GM18526 (cell line): Measurements from ENCODE around the gene RGS4.

Experiments
- POLR2A ChIP-seq: IDR thresholded peaks from 3 replicates; pipeline ENCODE4 v1.6.1; 2011; ENCODE audit not compliant: insufficient read length; ENCODE audit errors: extremely low read depth

RGS4 gene

DNA sequence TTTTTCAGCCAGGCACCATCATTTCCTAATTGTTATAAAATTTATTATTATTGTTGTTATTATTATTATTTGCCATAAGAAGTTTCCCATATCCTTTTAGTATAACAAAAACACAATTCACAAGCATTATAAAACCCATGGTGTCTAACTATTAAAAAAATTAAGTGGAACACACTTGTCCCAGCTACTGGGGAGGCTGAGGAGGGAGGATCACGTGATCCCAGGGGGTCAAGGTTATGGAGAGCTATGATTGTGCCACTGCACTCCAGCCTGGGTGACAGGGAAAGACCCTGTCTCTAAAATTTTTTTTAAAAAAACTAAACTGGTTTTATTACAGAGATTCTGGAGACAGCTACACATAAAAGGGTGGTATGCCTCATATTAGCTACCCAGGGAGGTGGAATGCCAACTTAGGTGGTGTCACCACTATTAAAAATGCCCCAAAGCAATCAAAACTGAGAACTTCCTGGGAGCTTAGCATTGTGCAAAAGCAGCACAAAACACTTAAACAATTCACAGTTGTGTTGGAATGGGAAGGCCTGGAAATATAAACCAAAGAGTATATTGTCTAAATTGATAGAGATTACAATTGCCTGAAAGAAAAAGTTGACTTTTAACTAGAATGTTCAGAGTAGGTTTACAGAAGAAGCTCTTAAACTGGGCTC lies 8.7 kb upstream of the RGS4 start:
- TF ChIP-seq POLR2A: no peak

DNA sequence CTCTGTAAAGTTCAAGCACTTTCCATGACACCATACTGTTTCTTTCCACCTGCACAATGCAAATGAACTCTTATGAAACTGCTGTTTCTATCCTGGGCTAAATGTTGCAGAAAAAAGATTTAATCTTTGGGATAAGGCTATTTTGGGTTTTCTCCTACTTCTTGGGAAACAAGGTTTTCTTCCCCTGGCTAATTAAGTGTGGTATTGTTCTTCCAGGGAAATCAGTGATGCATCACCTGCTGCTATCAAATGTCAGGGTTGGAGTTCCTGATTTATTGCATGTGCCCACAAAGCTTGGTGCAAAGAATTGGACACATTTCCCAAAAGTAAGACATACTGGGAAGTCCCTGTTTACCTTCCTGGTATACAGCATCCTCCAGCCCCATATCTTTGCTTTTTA lies 6.0 kb upstream of the RGS4 start:
- no peak for TF ChIP-seq POLR2A

DNA sequence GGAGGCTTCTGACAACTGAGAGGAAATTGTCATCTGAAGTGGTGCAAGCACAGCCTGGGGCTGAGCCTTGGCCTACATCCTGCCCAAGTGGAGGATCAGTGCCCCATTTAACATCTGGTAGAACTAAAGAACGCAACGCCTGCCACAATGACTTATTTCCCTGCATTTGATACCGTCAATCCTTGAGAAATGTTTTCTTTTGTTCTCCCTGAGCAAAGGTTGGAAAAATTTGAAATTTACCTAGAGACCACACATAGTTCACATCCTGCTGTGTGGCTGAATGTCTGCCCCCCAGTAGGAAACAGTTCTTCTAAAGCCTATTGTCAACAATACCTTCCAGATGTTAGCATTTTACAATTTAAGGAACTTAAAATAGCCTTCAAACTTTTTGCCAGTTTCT lies 5.6 kb upstream of the RGS4 start:
- TF ChIP-seq POLR2A: no peak

DNA sequence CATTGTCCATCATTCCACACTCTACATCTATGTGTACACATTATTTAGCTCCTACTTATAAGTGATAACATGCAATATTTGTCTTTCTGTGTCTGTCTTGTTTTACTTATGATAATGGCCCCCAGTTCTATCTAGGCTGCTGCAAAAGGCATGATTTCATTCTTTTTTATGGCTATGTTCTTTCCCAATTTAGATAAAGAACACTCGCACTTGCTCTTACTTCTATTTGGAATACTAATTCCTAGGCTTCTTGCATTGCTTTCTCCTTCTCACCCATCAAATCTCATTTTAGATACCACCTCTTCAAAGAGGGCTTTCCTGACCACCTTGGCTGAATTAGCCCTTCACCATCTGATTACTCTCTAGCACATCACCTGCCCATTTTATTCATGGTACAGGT lies 3.0 kb upstream of the RGS4 start:
- TF ChIP-seq POLR2A: no peak

DNA sequence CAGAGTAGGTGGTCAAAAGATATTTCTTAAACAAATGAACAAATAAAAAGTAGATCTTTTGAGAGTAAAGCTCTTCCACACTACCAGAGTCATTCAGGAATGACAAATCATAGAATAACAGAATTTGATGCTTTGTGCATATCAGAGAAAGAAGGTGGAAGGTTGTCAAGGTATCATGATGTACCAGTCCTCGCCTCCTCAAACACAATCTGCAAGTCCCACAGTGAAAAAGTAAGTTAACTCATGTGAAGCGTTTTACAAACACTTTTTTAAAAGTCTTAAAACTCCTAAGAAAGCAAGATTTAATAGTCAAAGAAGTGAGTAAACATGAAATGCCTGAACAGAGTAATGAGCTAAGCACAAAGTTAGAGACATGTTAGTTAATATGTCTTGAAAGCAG lies 2.5 kb upstream of the RGS4 start:
- no peak for TF ChIP-seq POLR2A

DNA sequence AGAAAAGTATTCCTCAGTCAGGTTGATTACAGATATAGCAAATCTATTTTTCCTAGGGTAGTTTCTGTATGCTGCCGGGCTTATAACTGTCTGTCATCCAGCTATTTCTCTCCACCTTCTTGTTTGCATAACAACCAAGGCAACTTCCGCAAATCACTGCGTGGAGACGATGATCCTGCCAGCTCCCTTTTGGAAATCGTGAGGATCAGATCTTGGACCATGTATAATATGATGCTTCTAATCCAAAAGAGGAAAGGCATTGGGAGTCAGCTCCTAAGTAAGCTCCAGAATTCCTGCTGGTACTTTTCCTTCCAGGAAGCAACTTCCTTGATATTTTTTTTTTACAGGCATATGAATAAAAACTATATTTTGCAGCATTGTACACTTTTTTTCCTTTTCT lies 445 bp upstream of the RGS4 start:
- TF ChIP-seq POLR2A: no peak

DNA sequence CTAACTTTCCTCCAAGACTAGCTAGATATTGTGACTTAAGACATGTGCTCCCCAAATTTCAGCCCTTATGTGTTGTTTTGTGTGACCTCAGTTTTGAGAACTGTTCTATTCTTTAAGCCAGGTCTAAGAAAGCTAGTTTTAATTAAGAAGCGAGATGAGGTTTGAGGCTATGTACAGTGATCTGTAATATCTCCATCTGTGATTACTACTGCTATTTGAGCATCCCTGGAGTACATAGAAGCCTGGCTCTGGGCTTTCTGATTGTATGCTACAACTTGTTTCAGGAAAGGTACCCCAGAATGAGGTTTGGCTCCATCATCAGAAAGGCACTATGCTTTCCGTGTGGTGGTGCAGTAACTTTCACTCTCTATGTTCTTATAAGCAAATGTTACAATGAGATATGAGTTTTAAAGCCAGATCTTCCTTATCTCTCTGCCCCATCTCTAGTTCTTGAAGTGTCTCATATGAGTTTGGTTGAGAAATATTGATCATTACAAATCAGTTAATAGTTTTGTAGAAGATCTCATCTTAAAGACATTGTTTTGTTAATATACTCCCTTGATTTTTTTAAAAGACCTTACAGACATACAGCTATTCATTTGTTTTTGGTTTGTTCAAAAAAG lies 605 bp downstream of the RGS4 start:
- TF ChIP-seq POLR2A: no peak

DNA sequence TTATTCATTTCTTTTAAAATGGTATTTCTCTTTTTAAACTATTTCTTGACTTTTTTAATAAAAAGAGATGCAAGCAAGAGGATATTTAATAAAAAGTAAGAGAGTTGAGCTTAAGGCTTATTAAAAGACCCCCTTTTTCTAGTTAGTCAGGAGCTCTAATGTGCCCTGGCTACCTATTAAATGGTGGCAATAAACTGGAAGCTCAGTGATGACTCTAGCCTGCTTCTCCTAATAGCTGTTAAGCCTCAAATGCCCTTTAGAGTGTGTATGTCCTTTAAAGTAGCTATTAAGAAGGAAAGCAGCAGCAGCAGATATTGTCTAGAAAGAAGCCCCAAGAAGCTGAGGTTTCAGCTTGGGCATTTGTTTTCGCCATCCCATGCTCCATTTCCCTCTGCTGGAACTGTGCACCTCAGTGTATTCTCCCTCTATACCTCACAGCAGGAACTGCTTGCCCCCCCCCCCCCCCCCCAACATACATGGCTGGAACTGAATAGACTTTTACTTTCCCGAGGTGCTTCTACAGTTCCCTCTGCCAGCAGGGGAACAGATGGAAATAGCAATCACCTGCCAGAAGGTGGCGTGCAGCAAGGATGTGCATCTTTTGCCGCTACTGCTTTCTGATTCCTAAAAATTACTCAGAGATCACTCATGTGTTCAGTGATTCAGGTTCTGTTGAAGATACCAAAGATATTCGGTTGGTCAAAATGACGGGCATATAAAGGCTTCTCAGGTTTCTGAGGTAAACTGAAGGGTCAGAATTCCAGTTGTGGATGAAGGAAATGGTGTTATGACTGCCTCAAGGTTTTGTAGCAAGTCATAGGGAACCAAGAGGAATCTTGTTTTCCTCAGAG lies 2.5 kb downstream of the RGS4 start:
- no peak for TF ChIP-seq POLR2A

DNA sequence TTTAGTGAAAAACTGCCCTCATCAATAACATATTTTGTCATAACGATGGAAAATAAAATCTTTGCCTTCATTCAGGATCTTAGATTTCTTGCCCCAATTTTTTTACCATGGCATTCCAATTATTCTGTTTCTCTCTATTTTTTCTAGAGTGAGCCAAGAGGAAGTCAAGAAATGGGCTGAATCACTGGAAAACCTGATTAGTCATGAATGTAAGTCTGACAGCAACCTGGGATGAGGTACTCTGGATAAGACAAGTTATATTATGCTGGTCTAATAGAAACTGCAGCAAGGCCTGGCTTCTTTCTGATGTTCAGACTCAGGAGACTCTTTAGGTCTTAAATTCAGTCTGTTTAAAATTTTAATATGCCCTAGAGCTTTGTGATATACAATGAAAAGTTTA lies 3.5 kb downstream of the RGS4 start:
- TF ChIP-seq POLR2A: no peak

DNA sequence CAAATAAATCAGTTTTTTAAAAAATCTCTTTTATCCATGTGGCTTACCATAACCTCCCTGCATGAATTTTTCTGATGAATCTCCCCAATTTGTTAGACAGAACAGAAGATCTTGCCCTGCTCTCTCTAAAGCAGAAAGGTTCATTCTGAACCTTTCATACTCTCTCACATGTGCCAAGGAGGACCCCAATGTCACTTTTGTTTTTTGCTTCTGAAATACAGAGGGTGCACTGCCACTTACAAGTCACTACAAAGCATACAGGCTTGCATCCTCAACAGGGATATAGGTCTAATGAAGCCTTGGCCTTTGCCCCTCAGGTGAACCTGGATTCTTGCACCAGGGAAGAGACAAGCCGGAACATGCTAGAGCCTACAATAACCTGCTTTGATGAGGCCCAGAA lies 4.8 kb downstream of the RGS4 start:
- TF ChIP-seq POLR2A: no peak

DNA sequence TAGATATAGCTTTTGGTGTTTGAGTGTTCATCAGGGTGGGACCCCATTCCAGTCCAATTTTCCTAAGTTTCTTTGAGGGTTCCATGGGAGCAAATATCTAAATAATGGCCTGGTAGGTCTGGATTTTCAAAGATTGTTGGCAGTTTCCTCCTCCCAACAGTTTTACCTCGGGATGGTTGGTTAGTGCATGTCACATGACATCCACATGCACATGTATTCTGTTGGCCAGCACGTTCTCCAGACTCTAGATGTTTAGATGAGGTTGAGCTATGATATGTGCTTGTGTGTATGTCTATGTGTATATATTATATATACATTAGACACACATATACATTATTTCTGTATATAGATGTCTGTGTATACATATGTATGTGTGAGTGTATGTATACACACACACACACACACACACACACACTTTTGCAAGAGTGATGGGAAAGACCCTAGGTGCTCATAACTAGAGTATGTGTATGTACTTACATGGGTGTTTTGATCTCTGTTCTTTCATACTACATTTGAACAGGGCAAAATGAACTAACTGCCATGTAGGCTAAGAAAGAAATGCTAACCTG lies 5.6 kb downstream of the RGS4 start:
- TF ChIP-seq POLR2A: no peak

DNA sequence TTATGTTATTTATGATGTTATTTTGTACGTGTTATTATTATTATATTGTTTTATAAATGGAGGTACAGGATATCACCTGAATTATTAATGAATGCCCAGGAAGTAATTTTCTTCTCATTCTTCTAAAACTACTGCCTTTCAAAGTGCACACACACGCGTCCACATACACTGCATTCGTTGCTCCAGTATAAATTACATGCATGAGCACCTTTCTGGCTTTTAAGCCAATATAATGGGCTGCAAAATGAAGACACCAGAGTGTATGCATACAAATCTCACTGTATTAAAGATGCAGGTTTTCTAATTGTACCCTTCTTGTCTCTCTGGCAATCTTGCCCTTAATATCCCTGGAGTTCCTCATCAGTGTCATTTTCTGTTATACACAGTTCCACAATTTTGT lies 6.9 kb downstream of the RGS4 start:
- TF ChIP-seq POLR2A: no peak

DNA sequence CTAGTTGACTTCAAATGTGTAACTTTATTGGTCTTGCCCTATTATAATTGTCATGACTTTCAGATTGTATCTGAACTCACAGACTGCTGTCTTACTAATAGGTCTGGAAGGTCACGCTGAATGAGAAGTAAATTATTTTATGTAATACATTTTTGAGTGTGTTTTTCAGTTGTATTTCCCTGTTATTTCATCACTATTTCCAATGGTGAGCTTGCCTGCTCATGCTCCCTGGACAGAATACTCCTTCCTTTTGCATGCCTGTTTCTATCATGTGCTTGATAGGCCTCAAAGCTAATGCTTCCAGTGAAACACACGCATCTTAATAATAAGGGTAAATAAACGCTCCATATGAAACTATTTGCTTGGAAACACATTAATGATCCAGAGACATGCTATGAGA lies 7.3 kb downstream of the RGS4 start:
- TF ChIP-seq POLR2A: no peak

DNA sequence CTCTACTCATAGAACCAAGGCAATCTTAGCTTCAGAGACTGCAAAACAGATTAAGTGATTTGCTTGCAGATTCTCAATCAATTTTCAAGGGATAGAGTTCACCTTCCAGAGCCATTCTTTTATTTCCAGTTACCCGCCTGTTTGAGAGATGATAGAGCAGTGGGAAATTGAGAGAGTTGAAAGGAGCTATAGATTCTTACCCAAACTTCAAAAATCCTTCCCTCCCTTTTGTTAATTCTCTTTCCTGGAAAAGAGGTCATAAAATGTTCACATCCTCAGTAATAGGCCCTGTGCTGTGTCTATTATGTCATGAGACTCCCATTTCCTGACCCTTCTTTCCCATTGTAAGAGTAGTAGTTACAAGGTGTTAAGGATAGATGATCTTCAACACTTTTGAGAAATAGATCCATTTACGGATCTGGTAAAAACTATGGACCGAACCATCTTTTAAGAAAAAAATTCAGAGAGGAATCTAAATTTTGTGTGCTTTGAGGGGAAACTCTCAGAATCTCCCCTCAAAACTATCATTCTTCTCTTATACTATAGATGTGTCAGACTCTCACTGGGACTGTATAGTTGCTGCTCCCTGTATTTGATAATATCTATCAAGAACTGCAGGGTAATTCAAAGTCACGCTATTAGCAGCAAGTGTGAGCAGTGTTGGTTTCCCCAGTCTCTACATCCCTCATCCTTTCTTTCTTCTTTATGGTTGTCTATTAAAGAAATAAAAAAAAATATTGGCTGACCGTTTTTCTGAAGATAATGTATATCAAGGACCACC lies 8.0 kb downstream of the RGS4 start:
- no peak for TF ChIP-seq POLR2A

DNA sequence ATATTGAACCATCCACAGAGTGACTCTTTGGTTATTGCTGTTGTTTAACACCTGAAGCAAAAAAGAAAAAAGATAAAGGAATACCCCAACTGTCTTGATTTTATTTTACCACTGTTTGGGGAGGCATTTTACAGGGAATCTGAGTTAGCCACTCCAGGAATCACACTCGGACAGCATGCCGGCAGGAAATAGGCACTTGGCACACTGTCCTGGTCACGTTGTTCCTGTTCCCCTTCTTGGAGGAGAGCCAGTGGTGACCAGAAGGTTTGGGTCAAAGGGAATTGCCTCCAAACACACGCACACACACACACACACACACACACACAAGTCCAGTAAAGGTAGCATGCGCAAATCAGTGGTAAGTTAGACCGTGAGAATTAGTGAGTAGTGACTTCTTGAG lies 13.8 kb downstream of the RGS4 start:
- no peak for TF ChIP-seq POLR2A

DNA sequence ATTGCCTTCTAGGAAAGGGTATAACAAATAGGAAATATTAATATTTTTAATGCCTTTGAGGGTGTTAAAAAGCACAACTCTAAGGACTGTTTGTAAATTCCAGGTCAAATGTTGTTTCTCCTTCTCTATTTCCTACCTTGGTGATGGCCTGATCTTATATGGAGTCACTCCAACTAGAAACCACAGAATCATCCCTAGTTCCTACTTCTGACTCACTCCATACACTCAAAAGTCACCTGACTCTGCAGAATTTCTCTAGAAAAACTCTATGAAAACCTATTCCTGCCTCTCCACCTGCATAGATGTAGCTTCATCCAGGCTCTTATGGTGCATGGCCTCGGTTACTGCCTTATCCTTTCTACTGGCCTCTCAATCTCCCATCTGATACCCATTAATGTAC lies 14.5 kb downstream of the RGS4 start:
- TF ChIP-seq POLR2A: no peak

DNA sequence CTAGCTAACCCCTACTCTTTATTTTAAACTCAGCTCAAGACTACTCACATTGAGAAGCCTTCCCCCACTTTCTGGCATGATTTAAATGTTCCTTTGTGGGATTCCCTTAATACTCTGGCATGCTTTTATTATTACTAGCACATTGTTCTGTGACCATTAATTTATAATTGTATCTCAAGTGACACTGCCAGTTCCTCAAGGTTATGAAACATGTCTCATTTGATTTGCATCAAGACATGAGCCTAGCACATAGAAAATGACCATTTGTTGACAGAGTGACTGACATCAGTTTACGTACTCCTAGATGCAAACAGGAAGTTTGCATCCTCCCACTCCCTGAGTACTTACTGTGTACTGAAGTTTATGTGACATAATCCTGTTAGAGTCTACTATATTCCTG lies 15.2 kb downstream of the RGS4 start:
- TF ChIP-seq POLR2A: no peak
